ENCODE data around the gene LRAT.

DNA sequence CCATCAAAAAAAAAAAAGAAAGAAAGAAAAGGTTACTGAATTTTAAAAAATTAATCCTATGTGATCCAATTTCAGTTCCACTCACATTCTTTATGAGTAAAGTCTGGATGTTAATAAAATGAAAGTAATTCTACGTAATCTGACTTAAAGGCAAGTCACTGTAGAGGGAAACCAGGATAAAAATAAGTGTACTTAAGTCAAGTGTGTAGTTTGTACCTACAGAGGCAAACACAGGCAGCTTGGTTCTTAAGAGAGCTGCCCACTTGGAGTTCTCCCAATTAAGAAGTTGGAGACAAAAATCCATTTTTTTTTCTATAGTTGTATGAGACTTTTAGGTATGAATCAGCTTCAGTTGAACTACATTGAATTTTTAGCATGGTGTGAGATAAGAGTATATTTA, 7.0 kb upstream of the LRAT start:
- TF ChIP-seq, protein P1, sequence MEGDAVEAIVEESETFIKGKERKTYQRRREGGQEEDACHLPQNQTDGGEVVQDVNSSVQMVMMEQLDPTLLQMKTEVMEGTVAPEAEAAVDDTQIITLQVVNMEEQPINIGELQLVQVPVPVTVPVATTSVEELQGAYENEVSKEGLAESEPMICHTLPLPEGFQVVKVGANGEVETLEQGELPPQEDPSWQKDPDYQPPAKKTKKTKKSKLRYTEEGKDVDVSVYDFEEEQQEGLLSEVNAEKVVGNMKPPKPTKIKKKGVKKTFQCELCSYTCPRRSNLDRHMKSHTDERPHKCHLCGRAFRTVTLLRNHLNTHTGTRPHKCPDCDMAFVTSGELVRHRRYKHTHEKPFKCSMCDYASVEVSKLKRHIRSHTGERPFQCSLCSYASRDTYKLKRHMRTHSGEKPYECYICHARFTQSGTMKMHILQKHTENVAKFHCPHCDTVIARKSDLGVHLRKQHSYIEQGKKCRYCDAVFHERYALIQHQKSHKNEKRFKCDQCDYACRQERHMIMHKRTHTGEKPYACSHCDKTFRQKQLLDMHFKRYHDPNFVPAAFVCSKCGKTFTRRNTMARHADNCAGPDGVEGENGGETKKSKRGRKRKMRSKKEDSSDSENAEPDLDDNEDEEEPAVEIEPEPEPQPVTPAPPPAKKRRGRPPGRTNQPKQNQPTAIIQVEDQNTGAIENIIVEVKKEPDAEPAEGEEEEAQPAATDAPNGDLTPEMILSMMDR (IDR thresholded peaks at IDR 0.05) = no peak
- TF ChIP-seq GTF2I (CRISPR knock-in tag; conservative IDR thresholded peaks at IDR 0.05) (no peak), ZNF121 (CRISPR knock-in tag; IDR thresholded peaks at IDR 0.05) (no peak)
- TF ChIP-seq, protein P2, sequence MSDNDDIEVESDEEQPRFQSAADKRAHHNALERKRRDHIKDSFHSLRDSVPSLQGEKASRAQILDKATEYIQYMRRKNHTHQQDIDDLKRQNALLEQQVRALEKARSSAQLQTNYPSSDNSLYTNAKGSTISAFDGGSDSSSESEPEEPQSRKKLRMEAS (CRISPR knock-in tag; IDR thresholded peaks at IDR 0.05) = no peak
